ENCODE data around the gene CYTH1. TPM values are rescaled to one million over a fixed set of nuclear protein-coding genes. Genes with fewer than 3 reads are reported as not detected.

The CYTH1 gene
- total and polyA plus RNA-seq, 8 donors: 18.3 to 34.4 (median 23.5) TPM

- ATAC-seq: peak in 3 of 4 donors; percentile 35 to 89 (median 88)
- 57 to 60% methylated on average over 30 of the region's 30 CpGs for WGBS, 2 donors
- peak in 2 of 6 donors; percentile 23 to 76 for DNase-seq
- Histone ChIP-seq H3K27me3 (no peaks in the 10 kb centered on the region), H3K4me1 (no peaks in the 10 kb centered on the region), H3K36me3 (no peaks in the 10 kb centered on the region), H3K9me3 (no peaks in the 10 kb centered on the region), H3K27ac (peak overlapping the region in 2 of 4 donors; percentile 17 to 51), H3K4me3 (no peak overlapping the region)
- TF ChIP-seq, protein P1, sequence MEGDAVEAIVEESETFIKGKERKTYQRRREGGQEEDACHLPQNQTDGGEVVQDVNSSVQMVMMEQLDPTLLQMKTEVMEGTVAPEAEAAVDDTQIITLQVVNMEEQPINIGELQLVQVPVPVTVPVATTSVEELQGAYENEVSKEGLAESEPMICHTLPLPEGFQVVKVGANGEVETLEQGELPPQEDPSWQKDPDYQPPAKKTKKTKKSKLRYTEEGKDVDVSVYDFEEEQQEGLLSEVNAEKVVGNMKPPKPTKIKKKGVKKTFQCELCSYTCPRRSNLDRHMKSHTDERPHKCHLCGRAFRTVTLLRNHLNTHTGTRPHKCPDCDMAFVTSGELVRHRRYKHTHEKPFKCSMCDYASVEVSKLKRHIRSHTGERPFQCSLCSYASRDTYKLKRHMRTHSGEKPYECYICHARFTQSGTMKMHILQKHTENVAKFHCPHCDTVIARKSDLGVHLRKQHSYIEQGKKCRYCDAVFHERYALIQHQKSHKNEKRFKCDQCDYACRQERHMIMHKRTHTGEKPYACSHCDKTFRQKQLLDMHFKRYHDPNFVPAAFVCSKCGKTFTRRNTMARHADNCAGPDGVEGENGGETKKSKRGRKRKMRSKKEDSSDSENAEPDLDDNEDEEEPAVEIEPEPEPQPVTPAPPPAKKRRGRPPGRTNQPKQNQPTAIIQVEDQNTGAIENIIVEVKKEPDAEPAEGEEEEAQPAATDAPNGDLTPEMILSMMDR (IDR thresholded peaks at IDR 0.05): no peak
- FAIRE-seq: no peak
- intact Hi-C loops (cut with DNase I): no loop called here
Measured at GRCh38 chr17:78645421-78646295, 136.4 kb downstream of the CYTH1 start.

DNA sequence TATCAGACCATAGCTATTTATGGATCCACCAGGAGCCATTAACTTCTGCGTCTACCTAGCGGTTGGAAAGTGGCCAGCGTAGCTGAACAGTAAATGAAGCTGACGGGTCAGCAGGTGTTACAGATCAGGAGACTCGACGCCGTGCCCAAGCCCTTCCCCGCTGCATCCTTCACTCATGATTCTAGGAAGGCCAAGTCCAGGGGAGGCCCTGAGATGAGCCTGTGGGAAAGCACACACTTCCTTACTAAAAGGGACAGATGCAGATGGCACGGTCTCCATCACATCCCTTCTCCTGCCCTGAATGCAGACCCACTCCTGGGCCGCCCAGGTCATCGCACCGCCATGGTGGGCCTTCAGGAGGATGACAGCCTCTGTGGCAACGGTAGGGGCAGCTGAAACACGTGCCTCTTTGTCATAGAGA is 137.1 kb downstream of the CYTH1 start:
- Histone ChIP-seq H3K27ac (peak overlapping the region in 1 of 4 donors; percentile 23), H3K9me3 (no peaks in the 10 kb centered on the region), H3K4me3 (no peak overlapping the region), H3K4me1 (no peaks in the 10 kb centered on the region), H3K36me3 (no peaks in the 10 kb centered on the region), H3K27me3 (no peaks in the 10 kb centered on the region)
- TF ChIP-seq, protein P1 (IDR thresholded peaks at IDR 0.05): no peak
- no peak for FAIRE-seq
- WGBS, 2 donors: 79 to 84% methylated on average over 14 of the region's 14 CpGs
- intact Hi-C loops (cut with DNase I): no loop called here
- ATAC-seq: no peak
- peak in 1 of 6 donors; percentile 30 for DNase-seq

- FAIRE-seq (no peak), ATAC-seq (no peak), DNase-seq (peak in 1 of 6 donors; percentile 13)
- Histone ChIP-seq H3K4me3 (no peak overlapping the region), H3K27me3 (no peaks in the 10 kb centered on the region), H3K9me3 (no peaks in the 10 kb centered on the region), H3K4me1 (no peaks in the 10 kb centered on the region), H3K36me3 (no peaks in the 10 kb centered on the region), H3K27ac (no peak overlapping the region)
- intact Hi-C loops (cut with DNase I): no loop called here
- WGBS, 2 donors: 73 to 78% methylated on average over 8 of the region's 8 CpGs
- TF ChIP-seq, protein P1 (IDR thresholded peaks at IDR 0.05): no peak
Measured at GRCh38 chr17:78644224-78644623, 137.8 kb downstream of the CYTH1 start.

GRCh38 chr17:78643326-78643725 is 138.7 kb downstream of the CYTH1 start:
- Histone ChIP-seq H3K27me3 (no peaks in the 10 kb centered on the region), H3K4me3 (no peak overlapping the region), H3K4me1 (no peaks in the 10 kb centered on the region), H3K9me3 (no peaks in the 10 kb centered on the region), H3K36me3 (no peaks in the 10 kb centered on the region), H3K27ac (no peak overlapping the region)
- peak in 1 of 6 donors; percentile 14 for DNase-seq
- no peak for FAIRE-seq
- intact Hi-C loops (cut with DNase I): no loop called here
- 80 to 81% methylated on average over 13 of the region's 13 CpGs for WGBS, 2 donors
- TF ChIP-seq, protein P1 (IDR thresholded peaks at IDR 0.05): no peak
- ATAC-seq: no peak

DNA sequence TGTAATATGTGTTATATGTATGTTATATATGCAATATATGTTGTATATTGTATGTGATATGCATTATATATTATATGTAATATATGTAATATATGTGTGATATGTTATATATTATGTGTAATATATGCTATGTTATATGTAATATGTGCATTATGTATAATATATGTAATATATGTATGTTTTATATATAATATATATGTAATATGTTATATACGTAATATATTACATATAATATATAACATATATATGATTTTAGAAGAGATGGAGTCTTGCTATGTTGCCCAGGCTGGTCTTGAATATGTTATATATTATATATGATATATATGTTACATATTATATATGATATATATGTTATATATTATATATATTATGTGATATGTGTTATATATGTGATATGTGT is 139.4 kb downstream of the CYTH1 start:
- ATAC-seq: no peak
- H3K9me3 ChIP-seq: no peaks in the 10 kb centered on the region
- intact Hi-C loops (cut with DNase I): no loop called here
- no peak for DNase-seq
- TF ChIP-seq, protein P1 (IDR thresholded peaks at IDR 0.05): no peak
- H3K4me3 ChIP-seq: no peak overlapping the region
- no peaks in the 10 kb centered on the region for H3K36me3 ChIP-seq
- 64 to 78% methylated on average over 1 of the region's 1 CpG for WGBS, 2 donors
- no peak overlapping the region for H3K27ac ChIP-seq
- no peaks in the 10 kb centered on the region for H3K27me3 ChIP-seq
- no peaks in the 10 kb centered on the region for H3K4me1 ChIP-seq
- peak; percentile 93 for FAIRE-seq

Measured in pancreas (tissue), 10 donors.